Measurements from ENCODE around the gene C10orf62. TPM values are rescaled to one million over a fixed set of nuclear protein-coding genes. Genes with fewer than 3 reads are reported as not detected.

The C10orf62 gene
- total and polyA plus RNA-seq, 2 of the 8 experiments (the other 6 are each of a cell fraction or from before 2014, with no cell fraction given), result 0.05 TPM; not detected in 1

- no peak overlapping the region for H2BK5ac ChIP-seq (ENCODE audit: low read depth, low read length)
- H3K27me3 ChIP-seq (replicated peaks in 1 of 4; ENCODE audit: control insufficient read depth in 3 of 4, extremely low read depth in 1 of 4, insufficient read depth in 3 of 4, low read length in 3 of 4), result no peaks in the 10 kb centered on the region
- no peaks in the 10 kb centered on the region for H3K79me1 ChIP-seq (ENCODE audit: low read depth, low read length)
- H3K14ac ChIP-seq (ENCODE audit: insufficient read length), result no peak overlapping the region
- FAIRE-seq (no peak), DNase-seq (ENCODE audit: low read depth in 1 of 2, low spot score in 2 of 2) (no peak)
- no peak overlapping the region for H3K4ac ChIP-seq (replicated peaks; ENCODE audit: insufficient read length, low read depth, low read length)
- no peaks in the 10 kb centered on the region for H3K4me1 ChIP-seq (replicated peaks in 1 of 4; ENCODE audit: control insufficient read depth in 3 of 4, insufficient read depth in 4 of 4, low read length in 3 of 4)
- H4K91ac ChIP-seq (replicated peaks; ENCODE audit: insufficient read length, low read length), result no peak overlapping the region
- CTCF ChIA-PET (ENCODE audit: partially characterized antibody), result interaction anchor here (0.8 to 1.3 kb wide), 3 partner anchors 10 to 47 kb away, joined by 3 to 6 read pairs (median 5); no protein-coding TSS in a partner anchor
- H2AK5ac ChIP-seq (ENCODE audit: low read depth, low read length), result no peak overlapping the region
- no peak overlapping the region for H3K23ac ChIP-seq (ENCODE audit: insufficient read length)
- no peak overlapping the region for H2AFZ ChIP-seq (ENCODE audit: low read length)
- no peaks in the 10 kb centered on the region for H4K20me1 ChIP-seq (replicated peaks in 1 of 2; ENCODE audit: control insufficient read depth in 1 of 2, insufficient read depth in 2 of 2, low read length in 2 of 2)
- POLR2A ChIA-PET (ENCODE audit: partially characterized antibody), result no interaction called here
- H3K56ac ChIP-seq (replicated peaks; ENCODE audit: insufficient read length, low read depth, low read length), result no peak overlapping the region
- no peak overlapping the region for H3K4me2 ChIP-seq (ENCODE audit: insufficient read depth in 1 of 2, low read depth in 2 of 2, low read length in 2 of 2)
- peaks cover 3 to 4% of the 10 kb centered on the region in 2 experiments; a peak in 1 of 4 replicates for H3K9me3 ChIP-seq (ENCODE audit: insufficient read depth in 2 of 2, low read depth in 1 of 2, low read length in 1 of 2)
- 89% methylated on average over 4 of the region's 4 CpGs; no CpG with 5 or more reads in 1 of the 2 experiments for WGBS, 2 experiments (ENCODE audit: extremely low coverage in 1 of 2, insufficient coverage in 1 of 2, insufficient read length in 1 of 2, insufficient replicate concordance in 2 of 2, low coverage in 1 of 2, low lambda C conversion rate in 2 of 2, missing lambda C conversion rate in 1 of 2)
- H2BK20ac ChIP-seq (ENCODE audit: low read length), result no peak overlapping the region
- H3K18ac ChIP-seq (ENCODE audit: extremely low read depth, low read length), result no peak overlapping the region
- H3K79me2 ChIP-seq (ENCODE audit: control insufficient read depth in 1 of 2, insufficient read depth in 2 of 2, low read length in 2 of 2), result no peaks in the 10 kb centered on the region
- H4K8ac ChIP-seq (ENCODE audit: extremely low read depth, insufficient read depth, low read length), result no peak overlapping the region
- no peak overlapping the region for H4K5ac ChIP-seq (ENCODE audit: insufficient read length, low read depth, low read length)
- no peak overlapping the region for H2BK15ac ChIP-seq (ENCODE audit: low read length)
- peaks cover 0 to 7% (median 0%) of the 10 kb centered on the region in 4 experiments; a peak in 2 of 8 replicates for H3K36me3 ChIP-seq (ENCODE audit: control insufficient read depth in 2 of 4, insufficient read depth in 4 of 4, low read length in 3 of 4)
- H3K9ac ChIP-seq (replicated peaks in 1 of 4; ENCODE audit: extremely low read depth in 1 of 4, low read depth in 3 of 4, low read length in 3 of 4), result no peak overlapping the region
- no peak overlapping the region for H3K4me3 ChIP-seq (ENCODE audit: extremely low read depth in 1 of 4, insufficient read depth in 2 of 4, low read depth in 3 of 4, low read length in 4 of 4)
- no peak overlapping the region for H2BK12ac ChIP-seq (ENCODE audit: low read depth, low read length)
- no peak overlapping the region for H3K27ac ChIP-seq (ENCODE audit: low read depth, low read length)
- no peak overlapping the region for H2BK120ac ChIP-seq (replicated peaks; ENCODE audit: low read depth, low read length)
- H3K23me2 ChIP-seq (ENCODE audit: low read depth, low read length), result no peaks in the 10 kb centered on the region
- no peak for TF ChIP-seq POU5F1 (IDR thresholded peaks at IDR 0.05; ENCODE audit: low read depth, low read length)
These were observed 24.7 kb upstream of the C10orf62 start for GRCh38 chr10:97564776-97565175.
